ENCODE results near the gene RNF166. TPM values are rescaled to one million over a fixed set of nuclear protein-coding genes. Genes with fewer than 3 reads are reported as not detected.

Gene RNF166
- total and polyA plus RNA-seq, 2 of the 13 experiments (the other 11 are each of a cell fraction or from before 2014, with no cell fraction given): 21.4 to 23.0 TPM

DNA sequence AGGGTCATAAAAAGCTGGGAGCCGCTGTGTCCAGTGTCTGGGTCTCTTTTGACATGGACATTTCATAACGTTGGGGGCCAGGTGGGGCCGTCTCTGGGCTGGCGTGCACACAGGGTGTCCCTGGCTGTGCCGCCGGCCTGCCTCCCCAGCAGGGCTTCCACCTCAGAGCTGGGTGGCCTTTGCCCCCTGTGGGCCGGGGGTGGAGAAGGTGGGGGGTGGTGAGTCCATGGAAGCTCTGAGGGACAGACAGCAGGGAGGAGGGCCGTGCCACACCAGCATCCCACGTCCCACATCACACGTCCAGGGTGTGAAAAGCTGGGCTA is 19.0 kb downstream of the RNF166 start (continued):
- TF ChIP-seq, protein P1, sequence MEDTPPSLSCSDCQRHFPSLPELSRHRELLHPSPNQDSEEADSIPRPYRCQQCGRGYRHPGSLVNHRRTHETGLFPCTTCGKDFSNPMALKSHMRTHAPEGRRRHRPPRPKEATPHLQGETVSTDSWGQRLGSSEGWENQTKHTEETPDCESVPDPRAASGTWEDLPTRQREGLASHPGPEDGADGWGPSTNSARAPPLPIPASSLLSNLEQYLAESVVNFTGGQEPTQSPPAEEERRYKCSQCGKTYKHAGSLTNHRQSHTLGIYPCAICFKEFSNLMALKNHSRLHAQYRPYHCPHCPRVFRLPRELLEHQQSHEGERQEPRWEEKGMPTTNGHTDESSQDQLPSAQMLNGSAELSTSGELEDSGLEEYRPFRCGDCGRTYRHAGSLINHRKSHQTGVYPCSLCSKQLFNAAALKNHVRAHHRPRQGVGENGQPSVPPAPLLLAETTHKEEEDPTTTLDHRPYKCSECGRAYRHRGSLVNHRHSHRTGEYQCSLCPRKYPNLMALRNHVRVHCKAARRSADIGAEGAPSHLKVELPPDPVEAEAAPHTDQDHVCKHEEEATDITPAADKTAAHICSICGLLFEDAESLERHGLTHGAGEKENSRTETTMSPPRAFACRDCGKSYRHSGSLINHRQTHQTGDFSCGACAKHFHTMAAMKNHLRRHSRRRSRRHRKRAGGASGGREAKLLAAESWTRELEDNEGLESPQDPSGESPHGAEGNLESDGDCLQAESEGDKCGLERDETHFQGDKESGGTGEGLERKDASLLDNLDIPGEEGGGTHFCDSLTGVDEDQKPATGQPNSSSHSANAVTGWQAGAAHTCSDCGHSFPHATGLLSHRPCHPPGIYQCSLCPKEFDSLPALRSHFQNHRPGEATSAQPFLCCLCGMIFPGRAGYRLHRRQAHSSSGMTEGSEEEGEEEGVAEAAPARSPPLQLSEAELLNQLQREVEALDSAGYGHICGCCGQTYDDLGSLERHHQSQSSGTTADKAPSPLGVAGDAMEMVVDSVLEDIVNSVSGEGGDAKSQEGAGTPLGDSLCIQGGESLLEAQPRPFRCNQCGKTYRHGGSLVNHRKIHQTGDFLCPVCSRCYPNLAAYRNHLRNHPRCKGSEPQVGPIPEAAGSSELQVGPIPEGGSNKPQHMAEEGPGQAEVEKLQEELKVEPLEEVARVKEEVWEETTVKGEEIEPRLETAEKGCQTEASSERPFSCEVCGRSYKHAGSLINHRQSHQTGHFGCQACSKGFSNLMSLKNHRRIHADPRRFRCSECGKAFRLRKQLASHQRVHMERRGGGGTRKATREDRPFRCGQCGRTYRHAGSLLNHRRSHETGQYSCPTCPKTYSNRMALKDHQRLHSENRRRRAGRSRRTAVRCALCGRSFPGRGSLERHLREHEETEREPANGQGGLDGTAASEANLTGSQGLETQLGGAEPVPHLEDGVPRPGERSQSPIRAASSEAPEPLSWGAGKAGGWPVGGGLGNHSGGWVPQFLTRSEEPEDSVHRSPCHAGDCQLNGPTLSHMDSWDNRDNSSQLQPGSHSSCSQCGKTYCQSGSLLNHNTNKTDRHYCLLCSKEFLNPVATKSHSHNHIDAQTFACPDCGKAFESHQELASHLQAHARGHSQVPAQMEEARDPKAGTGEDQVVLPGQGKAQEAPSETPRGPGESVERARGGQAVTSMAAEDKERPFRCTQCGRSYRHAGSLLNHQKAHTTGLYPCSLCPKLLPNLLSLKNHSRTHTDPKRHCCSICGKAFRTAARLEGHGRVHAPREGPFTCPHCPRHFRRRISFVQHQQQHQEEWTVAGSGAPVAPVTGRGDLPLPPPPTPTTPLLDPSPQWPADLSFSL (CRISPR knock-in tag; IDR thresholded peaks at IDR 0.05): no peak
- TF ChIP-seq, protein P2, sequence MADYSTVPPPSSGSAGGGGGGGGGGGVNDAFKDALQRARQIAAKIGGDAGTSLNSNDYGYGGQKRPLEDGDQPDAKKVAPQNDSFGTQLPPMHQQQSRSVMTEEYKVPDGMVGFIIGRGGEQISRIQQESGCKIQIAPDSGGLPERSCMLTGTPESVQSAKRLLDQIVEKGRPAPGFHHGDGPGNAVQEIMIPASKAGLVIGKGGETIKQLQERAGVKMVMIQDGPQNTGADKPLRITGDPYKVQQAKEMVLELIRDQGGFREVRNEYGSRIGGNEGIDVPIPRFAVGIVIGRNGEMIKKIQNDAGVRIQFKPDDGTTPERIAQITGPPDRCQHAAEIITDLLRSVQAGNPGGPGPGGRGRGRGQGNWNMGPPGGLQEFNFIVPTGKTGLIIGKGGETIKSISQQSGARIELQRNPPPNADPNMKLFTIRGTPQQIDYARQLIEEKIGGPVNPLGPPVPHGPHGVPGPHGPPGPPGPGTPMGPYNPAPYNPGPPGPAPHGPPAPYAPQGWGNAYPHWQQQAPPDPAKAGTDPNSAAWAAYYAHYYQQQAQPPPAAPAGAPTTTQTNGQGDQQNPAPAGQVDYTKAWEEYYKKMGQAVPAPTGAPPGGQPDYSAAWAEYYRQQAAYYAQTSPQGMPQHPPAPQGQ (CRISPR knock-in tag; IDR thresholded peaks at IDR 0.05; ENCODE audit: borderline replicate concordance): no peak
- TF ChIP-seq ZMYM4 (CRISPR knock-in tag; IDR thresholded peaks at IDR 0.05): peak; percentile 8; the same call in 1 of the 2 replicates
- TF ChIP-seq, protein P3, sequence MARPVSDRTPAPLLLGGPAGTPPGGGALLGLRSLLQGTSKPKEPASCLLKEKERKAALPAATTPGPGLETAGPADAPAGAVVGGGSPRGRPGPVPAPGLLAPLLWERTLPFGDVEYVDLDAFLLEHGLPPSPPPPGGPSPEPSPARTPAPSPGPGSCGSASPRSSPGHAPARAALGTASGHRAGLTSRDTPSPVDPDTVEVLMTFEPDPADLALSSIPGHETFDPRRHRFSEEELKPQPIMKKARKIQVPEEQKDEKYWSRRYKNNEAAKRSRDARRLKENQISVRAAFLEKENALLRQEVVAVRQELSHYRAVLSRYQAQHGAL (CRISPR knock-in tag; IDR thresholded peaks at IDR 0.05; ENCODE audit: not compliant biosample characterization): no peak
- TF ChIP-seq, protein P4, sequence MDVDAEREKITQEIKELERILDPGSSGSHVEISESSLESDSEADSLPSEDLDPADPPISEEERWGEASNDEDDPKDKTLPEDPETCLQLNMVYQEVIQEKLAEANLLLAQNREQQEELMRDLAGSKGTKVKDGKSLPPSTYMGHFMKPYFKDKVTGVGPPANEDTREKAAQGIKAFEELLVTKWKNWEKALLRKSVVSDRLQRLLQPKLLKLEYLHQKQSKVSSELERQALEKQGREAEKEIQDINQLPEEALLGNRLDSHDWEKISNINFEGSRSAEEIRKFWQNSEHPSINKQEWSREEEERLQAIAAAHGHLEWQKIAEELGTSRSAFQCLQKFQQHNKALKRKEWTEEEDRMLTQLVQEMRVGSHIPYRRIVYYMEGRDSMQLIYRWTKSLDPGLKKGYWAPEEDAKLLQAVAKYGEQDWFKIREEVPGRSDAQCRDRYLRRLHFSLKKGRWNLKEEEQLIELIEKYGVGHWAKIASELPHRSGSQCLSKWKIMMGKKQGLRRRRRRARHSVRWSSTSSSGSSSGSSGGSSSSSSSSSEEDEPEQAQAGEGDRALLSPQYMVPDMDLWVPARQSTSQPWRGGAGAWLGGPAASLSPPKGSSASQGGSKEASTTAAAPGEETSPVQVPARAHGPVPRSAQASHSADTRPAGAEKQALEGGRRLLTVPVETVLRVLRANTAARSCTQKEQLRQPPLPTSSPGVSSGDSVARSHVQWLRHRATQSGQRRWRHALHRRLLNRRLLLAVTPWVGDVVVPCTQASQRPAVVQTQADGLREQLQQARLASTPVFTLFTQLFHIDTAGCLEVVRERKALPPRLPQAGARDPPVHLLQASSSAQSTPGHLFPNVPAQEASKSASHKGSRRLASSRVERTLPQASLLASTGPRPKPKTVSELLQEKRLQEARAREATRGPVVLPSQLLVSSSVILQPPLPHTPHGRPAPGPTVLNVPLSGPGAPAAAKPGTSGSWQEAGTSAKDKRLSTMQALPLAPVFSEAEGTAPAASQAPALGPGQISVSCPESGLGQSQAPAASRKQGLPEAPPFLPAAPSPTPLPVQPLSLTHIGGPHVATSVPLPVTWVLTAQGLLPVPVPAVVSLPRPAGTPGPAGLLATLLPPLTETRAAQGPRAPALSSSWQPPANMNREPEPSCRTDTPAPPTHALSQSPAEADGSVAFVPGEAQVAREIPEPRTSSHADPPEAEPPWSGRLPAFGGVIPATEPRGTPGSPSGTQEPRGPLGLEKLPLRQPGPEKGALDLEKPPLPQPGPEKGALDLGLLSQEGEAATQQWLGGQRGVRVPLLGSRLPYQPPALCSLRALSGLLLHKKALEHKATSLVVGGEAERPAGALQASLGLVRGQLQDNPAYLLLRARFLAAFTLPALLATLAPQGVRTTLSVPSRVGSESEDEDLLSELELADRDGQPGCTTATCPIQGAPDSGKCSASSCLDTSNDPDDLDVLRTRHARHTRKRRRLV (CRISPR knock-in tag; IDR thresholded peaks at IDR 0.05): no peak
- TF ChIP-seq ZNF768 (CRISPR knock-in tag; IDR thresholded peaks at IDR 0.05): no peak
- TF ChIP-seq NR2F1 (CRISPR knock-in tag; IDR thresholded peaks at IDR 0.05): peak in 1 of 2 experiments; percentile 68; a peak in 1 of 4 replicates
